ENCODE measurements around the gene PRRT1.

DNA sequence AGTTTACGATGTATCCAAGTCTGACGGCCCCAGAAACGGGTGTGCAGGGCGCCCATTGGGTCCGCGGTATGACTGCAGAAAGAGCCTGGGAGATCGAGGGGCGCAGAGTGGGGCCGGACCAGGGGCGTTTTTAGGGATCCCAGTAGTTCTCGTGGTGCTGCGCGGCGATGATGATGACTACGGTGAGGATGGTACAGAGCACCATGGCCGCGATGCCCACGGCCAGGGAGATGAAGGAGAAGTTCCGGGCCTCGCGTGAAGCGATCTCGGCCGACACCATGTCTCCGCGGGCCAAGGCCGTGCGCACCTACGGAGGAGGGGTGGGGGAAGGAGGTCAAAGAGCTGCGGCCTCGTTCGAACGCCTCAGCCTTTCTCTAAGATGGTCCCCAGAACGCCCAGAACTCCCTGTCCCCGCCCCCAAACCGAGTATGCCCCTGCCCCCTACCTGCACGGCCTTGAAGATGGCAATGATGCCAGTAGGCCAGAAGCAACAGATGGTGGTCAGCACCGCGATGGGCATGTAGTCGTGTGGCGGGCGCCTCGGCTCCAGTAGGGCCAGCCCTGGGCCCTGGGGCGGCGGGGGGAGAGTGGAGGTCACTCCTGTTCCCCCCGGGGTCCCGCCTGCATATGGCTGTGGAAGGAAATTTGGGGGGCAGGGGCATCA lies 2.5 kb downstream of the PRRT1 start:
- TF ChIP-seq, protein P1, sequence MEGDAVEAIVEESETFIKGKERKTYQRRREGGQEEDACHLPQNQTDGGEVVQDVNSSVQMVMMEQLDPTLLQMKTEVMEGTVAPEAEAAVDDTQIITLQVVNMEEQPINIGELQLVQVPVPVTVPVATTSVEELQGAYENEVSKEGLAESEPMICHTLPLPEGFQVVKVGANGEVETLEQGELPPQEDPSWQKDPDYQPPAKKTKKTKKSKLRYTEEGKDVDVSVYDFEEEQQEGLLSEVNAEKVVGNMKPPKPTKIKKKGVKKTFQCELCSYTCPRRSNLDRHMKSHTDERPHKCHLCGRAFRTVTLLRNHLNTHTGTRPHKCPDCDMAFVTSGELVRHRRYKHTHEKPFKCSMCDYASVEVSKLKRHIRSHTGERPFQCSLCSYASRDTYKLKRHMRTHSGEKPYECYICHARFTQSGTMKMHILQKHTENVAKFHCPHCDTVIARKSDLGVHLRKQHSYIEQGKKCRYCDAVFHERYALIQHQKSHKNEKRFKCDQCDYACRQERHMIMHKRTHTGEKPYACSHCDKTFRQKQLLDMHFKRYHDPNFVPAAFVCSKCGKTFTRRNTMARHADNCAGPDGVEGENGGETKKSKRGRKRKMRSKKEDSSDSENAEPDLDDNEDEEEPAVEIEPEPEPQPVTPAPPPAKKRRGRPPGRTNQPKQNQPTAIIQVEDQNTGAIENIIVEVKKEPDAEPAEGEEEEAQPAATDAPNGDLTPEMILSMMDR (IDR thresholded peaks at IDR 0.05): no peak
- TF ChIP-seq POLR2AphosphoS5 (IDR thresholded peaks at IDR 0.05) (no peak), EP300 (IDR thresholded peaks at IDR 0.05) (no peak), POLR2A (IDR thresholded peaks at IDR 0.05; ENCODE audit: low read depth) (no peak)

Measured in esophagus muscularis mucosa (tissue), 4 donors.